Activated T-cell treated with anti-CD3 and anti-CD28 coated beads, Interleukin-2, amount 50 U/mL, for 24 hours (primary cell): ENCODE data around the gene ACLY.

Experiments
- DNase-seq: peaks from one replicate; pipeline ENCODE4 v3.0.0-alpha.2; 2020
- H3K27ac Mint-ChIP-seq: 2 replicates; pipeline ENCODE4 v1.8.0; 2020; ENCODE audit warnings: mild to moderate bottlenecking, mixed read lengths
- H3K27me3 Mint-ChIP-seq: 2 replicates; pipeline ENCODE4 v1.8.0; 2020; ENCODE audit warnings: mixed read lengths
- H3K36me3 Mint-ChIP-seq: 2 replicates; pipeline ENCODE4 v1.8.0; 2020; ENCODE audit warnings: low read depth, mixed read lengths
- H3K4me1 Mint-ChIP-seq: 2 replicates; pipeline ENCODE4 v1.8.0; 2020; ENCODE audit warnings: low read depth, mixed read lengths
- H3K4me3 Mint-ChIP-seq: 2 replicates; pipeline ENCODE4 v1.8.0; 2020; ENCODE audit warnings: mild to moderate bottlenecking, moderate library complexity, mixed read lengths
- H3K9me3 Mint-ChIP-seq: 2 replicates; pipeline ENCODE4 v1.8.0; 2020; ENCODE audit warnings: mixed read lengths

The ACLY gene

GRCh38 chr17:41928693-41929251 lies 10.0 kb upstream of the ACLY start:
- H3K27ac Mint-ChIP-seq: peak overlapping the region; percentile 97
- peaks cover 23% of the 10 kb centered on the region for H3K4me1 Mint-ChIP-seq
- H3K27me3 Mint-ChIP-seq: no peaks in the 10 kb centered on the region
- H3K36me3 Mint-ChIP-seq: peaks cover 8% of the 10 kb centered on the region
- DNase-seq: no peak
- H3K9me3 Mint-ChIP-seq: no peaks in the 10 kb centered on the region
- peak overlapping the region; percentile 94 for H3K4me3 Mint-ChIP-seq

DNA sequence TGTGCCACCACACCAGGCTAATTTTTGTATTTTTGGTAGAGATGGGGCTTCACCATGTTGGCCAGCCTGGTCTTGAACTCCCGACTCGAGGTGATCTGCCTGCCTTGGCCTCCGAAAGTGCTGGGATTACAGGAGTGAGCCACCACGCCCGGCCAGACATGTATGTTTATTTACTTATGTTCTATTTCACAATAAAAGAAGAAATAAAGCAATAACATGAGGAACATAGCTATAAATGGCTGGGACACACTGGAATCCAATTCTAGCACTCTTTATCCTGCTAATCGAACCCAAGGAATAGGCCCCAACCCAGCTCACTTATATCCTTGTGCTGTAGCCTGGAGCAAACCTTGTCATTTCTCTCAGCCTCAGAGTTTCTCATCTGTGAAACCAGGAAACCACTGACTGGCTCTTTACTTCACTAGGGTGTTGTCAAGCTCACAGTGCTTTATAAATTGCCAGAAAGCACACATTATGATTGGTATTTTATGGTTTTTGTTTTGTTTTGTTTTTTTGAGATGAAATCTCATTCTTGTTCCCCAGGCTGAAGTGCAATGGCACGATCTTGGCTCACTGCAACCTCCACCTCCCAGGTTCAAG lies 7.3 kb upstream of the ACLY start:
- no peak overlapping the region for H3K4me3 Mint-ChIP-seq
- H3K9me3 Mint-ChIP-seq: no peaks in the 10 kb centered on the region
- no peaks in the 10 kb centered on the region for H3K27me3 Mint-ChIP-seq
- no peak for DNase-seq
- H3K36me3 Mint-ChIP-seq: peaks cover 8% of the 10 kb centered on the region
- peak overlapping the region; percentile 26 for H3K27ac Mint-ChIP-seq
- peaks cover 16% of the 10 kb centered on the region for H3K4me1 Mint-ChIP-seq

DNA sequence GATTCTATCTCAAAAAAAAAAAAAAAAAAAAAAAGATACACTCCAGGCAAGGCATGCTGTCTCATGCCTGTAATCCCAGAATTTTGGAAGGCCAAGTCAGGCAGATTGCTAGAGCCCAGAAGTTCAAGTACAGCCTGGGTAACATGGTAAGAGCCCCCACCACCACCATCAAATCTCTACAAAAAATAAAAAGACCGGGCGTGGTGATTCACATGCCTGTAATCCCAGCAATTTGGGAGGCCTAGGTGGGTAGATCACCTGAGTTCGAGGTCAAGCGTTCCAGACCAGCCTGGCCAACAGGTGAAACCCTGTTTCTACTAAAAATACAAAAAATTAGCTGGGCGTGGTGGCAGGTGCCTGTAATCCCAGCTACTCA lies 1.8 kb upstream of the ACLY start:
- no peak overlapping the region for H3K4me3 Mint-ChIP-seq

DNA sequence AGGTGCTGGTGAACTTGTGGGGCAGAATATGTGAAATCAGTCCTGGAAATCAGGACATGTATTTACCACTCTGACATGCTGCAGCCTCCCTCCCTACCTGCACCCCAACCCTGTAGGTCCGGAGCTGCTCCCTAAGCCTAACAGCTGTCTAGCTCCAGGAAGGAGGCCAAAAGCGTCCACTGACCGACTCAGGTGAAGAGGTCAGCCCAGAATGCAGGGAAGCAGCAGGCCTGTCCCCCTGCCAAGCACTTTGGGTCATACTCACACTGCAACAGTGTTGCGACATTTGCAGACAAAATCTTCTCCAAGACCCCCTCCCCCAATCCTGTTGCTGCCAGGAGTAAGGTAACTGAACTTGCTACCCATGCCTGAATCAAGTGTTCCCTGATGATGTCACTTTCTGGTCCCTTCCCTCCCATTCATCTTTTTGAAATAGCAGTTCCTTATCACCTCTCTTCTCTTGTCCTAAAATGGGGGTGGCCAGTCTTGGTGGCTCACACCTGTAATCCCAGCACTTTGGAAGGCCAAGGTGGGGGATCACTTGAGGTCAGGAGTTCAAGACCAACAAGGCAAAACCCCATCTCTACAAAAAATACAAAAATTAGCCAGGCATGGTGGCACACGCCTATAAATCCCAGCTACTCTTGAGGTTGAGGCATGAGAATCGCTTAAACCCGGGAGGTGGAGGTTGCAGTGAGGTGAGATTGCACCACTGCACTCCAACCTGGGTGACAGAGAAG lies 1.3 kb upstream of the ACLY start:
- Mint-ChIP-seq H3K9me3 (no peaks in the 10 kb centered on the region), H3K4me3 (peak overlapping the region; percentile 93), H3K27me3 (no peaks in the 10 kb centered on the region), H3K36me3 (peaks cover 28% of the 10 kb centered on the region), H3K4me1 (peaks cover 32% of the 10 kb centered on the region), H3K27ac (peak overlapping the region; percentile 95)
- no peak for DNase-seq

More for the DNA sequence above, 1.8 kb upstream of the ACLY start:
- DNase-seq: no peak
- Mint-ChIP-seq H3K27ac (no peak overlapping the region), H3K36me3 (peaks cover 25% of the 10 kb centered on the region), H3K4me1 (peaks cover 28% of the 10 kb centered on the region), H3K27me3 (no peaks in the 10 kb centered on the region), H3K9me3 (no peaks in the 10 kb centered on the region)

DNA sequence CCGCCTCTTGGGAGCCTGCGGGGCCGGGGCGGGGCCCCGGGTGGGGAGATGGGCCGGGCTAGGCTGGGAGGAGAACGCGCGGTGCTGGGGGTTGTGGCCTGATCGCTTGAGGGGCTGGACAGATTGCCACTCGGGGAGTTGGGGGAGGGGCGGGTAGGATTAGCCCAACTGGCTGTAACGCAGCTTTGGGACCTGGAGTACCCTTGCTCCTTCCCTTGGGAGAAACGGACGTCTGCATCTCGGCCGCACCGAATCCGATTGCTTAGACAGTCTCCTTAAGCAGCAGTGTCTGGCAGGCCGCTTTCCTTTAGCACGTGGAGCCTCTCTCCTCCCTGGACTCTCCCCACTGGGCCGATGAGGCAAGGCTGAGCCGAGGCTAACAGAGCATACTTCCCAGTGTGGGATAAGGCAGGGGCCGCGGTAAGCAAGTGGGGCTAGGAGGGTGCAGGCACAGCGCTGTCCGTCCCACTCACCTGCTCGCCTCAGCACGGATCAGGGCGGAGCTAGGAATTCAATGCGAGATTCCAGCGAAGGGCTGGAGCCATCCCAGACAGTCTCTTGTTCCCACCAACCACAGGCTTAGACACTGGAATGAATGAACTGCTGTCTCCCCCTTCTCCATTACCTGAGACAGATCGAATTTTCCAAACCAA lies 540 bp upstream of the ACLY start:
- Mint-ChIP-seq H3K27me3 (no peaks in the 10 kb centered on the region), H3K9me3 (no peaks in the 10 kb centered on the region), H3K36me3 (peaks cover 36% of the 10 kb centered on the region), H3K4me1 (peaks cover 39% of the 10 kb centered on the region), H3K27ac (peak overlapping the region; percentile 95), H3K4me3 (peak overlapping the region; percentile 93)
- DNase-seq: no peak

DNA sequence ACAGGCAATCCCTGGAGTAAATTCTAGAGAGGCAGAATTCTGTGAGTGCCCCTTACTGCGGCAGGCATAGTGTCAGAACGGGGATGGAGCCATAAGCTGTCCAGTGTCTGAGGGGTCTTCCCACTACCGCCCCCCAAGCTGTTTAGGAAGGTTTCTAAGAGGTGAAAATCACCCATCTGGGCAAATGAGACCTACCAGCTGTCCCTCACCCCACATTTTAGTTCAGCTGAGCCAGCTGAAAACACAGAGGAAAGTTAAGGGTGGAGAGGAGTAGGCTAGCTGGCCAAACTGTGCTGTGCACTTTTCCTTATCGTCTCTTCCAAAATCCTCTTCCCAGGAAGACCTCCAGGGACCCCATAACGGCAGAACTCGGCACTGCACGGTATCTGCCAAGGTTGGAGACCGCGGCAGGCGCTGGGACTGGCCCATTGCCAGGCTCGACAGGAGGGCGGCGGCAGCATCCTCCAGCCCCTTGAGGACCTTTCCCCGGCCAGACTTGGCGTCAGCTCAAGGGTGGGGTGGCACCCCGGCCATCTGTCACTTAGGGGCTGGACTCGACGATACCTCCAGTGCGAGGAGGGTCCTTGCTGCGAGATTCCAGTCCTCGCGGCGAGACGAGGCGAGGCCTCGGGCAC lies 955 bp downstream of the ACLY start:
- H3K27ac Mint-ChIP-seq: peak overlapping the region; percentile 95
- peak; percentile 65 for DNase-seq
- peak overlapping the region; percentile 93 for H3K4me3 Mint-ChIP-seq
- peaks cover 51% of the 10 kb centered on the region for H3K36me3 Mint-ChIP-seq
- H3K27me3 Mint-ChIP-seq: no peaks in the 10 kb centered on the region
- no peaks in the 10 kb centered on the region for H3K9me3 Mint-ChIP-seq
- H3K4me1 Mint-ChIP-seq: peaks cover 45% of the 10 kb centered on the region

- Mint-ChIP-seq H3K27ac (peak overlapping the region; percentile 95), H3K36me3 (peaks cover 57% of the 10 kb centered on the region), H3K9me3 (no peaks in the 10 kb centered on the region), H3K4me1 (peaks cover 45% of the 10 kb centered on the region), H3K4me3 (peak overlapping the region; percentile 93), H3K27me3 (no peaks in the 10 kb centered on the region)
- DNase-seq: no peak
Measured at GRCh38 chr17:41917192-41917591, 1.6 kb downstream of the ACLY start.

DNA sequence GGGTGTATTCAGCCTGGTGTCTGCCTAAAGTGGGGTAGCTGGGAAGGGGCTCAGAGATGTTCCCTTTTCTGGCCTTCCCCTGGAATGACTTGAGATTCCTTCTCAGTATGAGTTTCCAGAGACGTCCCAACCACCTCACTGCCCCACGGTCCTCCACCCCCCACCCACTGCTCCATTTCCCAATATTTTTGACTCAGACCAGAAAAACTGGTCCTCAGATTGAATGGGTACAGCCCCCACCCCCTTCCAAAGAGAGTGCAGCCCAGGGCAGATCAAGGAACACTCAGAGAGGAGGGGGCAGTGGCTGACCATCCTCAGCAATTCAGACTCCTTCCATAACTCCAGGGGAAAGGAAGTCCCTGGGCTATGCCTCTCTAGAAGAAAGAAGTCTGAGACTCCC lies 3.2 kb downstream of the ACLY start:
- Mint-ChIP-seq H3K27me3 (no peaks in the 10 kb centered on the region), H3K4me1 (peaks cover 45% of the 10 kb centered on the region), H3K36me3 (peaks cover 73% of the 10 kb centered on the region), H3K9me3 (no peaks in the 10 kb centered on the region), H3K4me3 (peak overlapping the region; percentile 45), H3K27ac (peak overlapping the region; percentile 70)
- no peak for DNase-seq

DNA sequence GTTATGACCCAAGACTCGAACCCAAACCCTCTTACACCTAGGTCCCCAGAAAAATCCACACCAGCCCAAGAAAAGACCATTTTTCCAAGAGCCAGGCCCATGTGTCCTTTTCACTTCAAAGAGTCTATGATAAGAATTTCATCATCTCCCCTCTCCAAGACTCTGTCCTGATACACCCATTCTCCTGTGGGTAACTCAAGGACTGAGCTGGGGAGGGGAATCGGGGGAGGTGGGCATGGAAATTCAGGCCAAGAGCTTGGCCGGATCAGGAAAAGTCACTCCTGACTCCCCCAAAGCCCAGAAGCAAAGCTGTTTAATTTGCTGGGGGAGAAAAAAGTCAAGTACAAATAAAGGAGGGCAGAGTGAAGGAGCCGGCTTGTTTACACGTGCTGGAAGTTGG lies 3.7 kb downstream of the ACLY start:
- H3K27me3 Mint-ChIP-seq: no peaks in the 10 kb centered on the region
- H3K9me3 Mint-ChIP-seq: no peaks in the 10 kb centered on the region
- peak overlapping the region; percentile 19 for H3K27ac Mint-ChIP-seq
- H3K36me3 Mint-ChIP-seq: peaks cover 78% of the 10 kb centered on the region
- peaks cover 42% of the 10 kb centered on the region for H3K4me1 Mint-ChIP-seq
- DNase-seq: no peak
- no peak overlapping the region for H3K4me3 Mint-ChIP-seq

DNA sequence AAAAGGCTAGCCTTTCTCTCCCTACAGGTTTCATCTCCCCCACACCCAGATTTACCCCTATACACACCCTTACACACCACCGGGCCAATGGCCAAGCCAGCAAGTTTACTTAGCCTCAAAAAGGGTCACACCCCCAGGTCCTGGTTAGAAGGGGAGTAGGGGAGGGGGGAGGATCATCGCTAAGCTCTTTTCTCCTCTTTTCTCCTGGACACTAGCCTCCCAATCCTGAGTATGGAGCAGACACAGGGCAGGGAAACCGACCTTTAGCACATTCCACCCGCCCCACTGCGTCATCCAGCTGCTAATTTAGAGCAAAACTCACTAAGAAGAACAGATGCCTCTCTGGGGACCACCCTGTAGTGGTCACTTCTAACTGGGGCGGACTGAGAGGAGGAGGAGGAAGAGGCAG lies 4.4 kb downstream of the ACLY start:
- H3K4me1 Mint-ChIP-seq: peaks cover 36% of the 10 kb centered on the region

DNA sequence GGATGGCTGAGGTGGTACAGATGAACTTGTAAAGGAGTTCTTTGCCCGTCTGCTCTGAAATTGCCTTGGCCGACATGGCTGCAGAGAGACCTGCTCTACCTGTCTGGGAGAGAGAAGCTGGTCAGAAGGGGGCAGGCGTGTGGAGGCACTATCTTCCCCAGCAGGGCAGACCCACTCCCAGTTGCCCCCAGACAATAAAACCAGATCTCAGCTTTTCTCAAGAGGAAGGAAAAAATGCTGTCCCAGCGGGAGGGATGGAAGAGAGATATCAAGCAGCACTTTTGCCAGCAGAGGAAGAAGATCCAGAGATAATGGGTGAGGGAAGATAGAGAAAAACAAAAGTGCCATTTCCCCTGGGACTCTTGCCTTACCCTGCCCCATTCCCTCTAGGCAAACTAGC lies 5.0 kb downstream of the ACLY start:
- Mint-ChIP-seq H3K4me3 (no peak overlapping the region), H3K4me1 (peaks cover 33% of the 10 kb centered on the region)

More for the DNA sequence above, 4.4 kb downstream of the ACLY start:
- Mint-ChIP-seq H3K4me3 (no peak overlapping the region), H3K36me3 (peaks cover 85% of the 10 kb centered on the region), H3K27ac (no peak overlapping the region), H3K27me3 (no peaks in the 10 kb centered on the region), H3K9me3 (no peaks in the 10 kb centered on the region)
- DNase-seq: no peak

DNA sequence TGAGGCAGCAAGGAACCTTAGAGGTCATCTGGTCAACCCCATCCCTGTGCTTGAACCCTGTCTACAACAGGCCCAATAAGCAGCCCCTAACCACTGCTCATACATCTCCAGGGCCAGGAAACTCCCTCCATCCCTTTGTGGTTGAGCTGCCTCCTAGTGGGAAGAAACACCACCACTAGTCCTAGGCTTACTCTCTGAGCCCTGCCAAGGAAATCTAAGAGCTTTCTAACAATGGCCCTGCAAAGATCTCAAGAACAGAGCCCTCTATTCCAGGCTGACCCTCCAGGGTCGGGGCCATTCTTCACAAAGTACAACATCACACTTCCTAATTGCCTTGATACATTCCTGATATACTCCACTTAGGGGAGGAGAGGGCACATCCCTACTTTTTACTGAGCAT lies 5.8 kb downstream of the ACLY start:
- H3K4me3 Mint-ChIP-seq: no peak overlapping the region
- DNase-seq: no peak
- H3K36me3 Mint-ChIP-seq: peaks cover 92% of the 10 kb centered on the region
- H3K27me3 Mint-ChIP-seq: no peaks in the 10 kb centered on the region
- H3K9me3 Mint-ChIP-seq: no peaks in the 10 kb centered on the region
- peak overlapping the region; percentile 0 for H3K27ac Mint-ChIP-seq
- peaks cover 33% of the 10 kb centered on the region for H3K4me1 Mint-ChIP-seq

More for the DNA sequence above, 5.0 kb downstream of the ACLY start:
- H3K27ac Mint-ChIP-seq: no peak overlapping the region
- no peaks in the 10 kb centered on the region for H3K9me3 Mint-ChIP-seq
- no peak for DNase-seq
- no peaks in the 10 kb centered on the region for H3K27me3 Mint-ChIP-seq
- H3K36me3 Mint-ChIP-seq: peaks cover 90% of the 10 kb centered on the region

- H3K27ac Mint-ChIP-seq: no peak overlapping the region
- no peaks in the 10 kb centered on the region for H3K9me3 Mint-ChIP-seq
- H3K4me3 Mint-ChIP-seq: no peak overlapping the region
- H3K27me3 Mint-ChIP-seq: no peaks in the 10 kb centered on the region
- peaks cover 98% of the 10 kb centered on the region for H3K36me3 Mint-ChIP-seq
- peaks cover 19% of the 10 kb centered on the region for H3K4me1 Mint-ChIP-seq
- no peak for DNase-seq
Measured at GRCh38 chr17:41910701-41911391, 7.9 kb downstream of the ACLY start.

DNA sequence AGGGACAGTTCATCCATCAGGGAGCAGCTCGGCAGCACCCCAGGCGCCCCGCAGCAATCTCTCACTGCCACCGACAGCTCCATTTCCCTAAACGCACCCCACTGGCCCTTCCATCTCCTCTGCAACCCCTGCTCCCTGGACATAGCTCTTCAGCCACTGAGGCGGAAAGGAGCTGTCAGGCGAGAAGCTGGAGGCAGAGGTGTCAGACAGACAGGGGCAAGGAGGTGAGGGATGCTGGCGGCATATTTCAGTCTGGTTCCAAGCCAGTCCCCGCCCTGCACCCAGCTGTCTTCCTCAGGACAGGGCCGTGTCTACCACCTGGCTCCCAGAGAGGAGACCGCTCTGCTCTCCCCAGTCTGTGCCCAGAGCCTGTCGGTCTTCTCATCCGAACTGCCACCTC lies 9.7 kb downstream of the ACLY start:
- Mint-ChIP-seq H3K4me1 (peaks cover 4% of the 10 kb centered on the region), H3K4me3 (no peak overlapping the region), H3K36me3 (peaks cover 98% of the 10 kb centered on the region), H3K27ac (no peak overlapping the region), H3K27me3 (no peaks in the 10 kb centered on the region), H3K9me3 (no peaks in the 10 kb centered on the region)
- DNase-seq: no peak
